HepG2 (cell line): ENCODE data around the gene CNOT1. TPM values are rescaled to one million over a fixed set of nuclear protein-coding genes. Genes with fewer than 3 reads are reported as not detected.

ENCODE experiments used
- ATAC-seq: fragments of 200-7000 bp; cut with Tn5 transposase; 3 replicates; pipeline ENCODE4 v1.9.1; 2020; ENCODE audit warnings: mild to moderate bottlenecking, moderate library complexity
- BruUV-seq: library from RNA; stranded (reverse); fragments of 400-500 nt; replicated peaks from 2 replicates; lab custom pipeline; 2021; lab: Mats Ljungman, UMichigan
- CTCF ChIA-PET: fragments of 300-600 bp; formaldehyde crosslinking; extraction: SDS; loops from one replicate; lab custom pipeline; 2021; ENCODE audit warnings: low total read pairs, inconsistent platforms, low intra/inter-chr PET ratio; lab: Yijun Ruan, JAX
- POLR2A ChIA-PET: fragments of 350-600 bp; sonication (Branson Sonifier 250); formaldehyde crosslinking; loops from one replicate; lab custom pipeline; 2020; ENCODE audit warnings: antibody characterized with exemption, inconsistent platforms; lab: Yijun Ruan, JAX
- DNase-seq: peaks from one replicate; pipeline ENCODE4 v3.0.0-alpha.2; 2015; ENCODE audit warnings: low spot score
- FAIRE-seq: peaks from 3 replicates; lab custom pipeline; 2011; peaks lifted over from hg19 to GRCh38; lab: Jason Lieb, UNC
- H2AFZ ChIP-seq: one replicate; pipeline ENCODE4 v1.6.1; 2011; ENCODE audit warnings: low read length, inconsistent platforms
- H3K27ac ChIP-seq: fragments of 300-600 bp; 3 replicates; pipeline ENCODE4 v1.8.0; 2011; ENCODE audit warnings: mixed run types, mild to moderate bottlenecking, mixed read lengths, low read length, inconsistent platforms; ENCODE audit not compliant: insufficient read depth; ENCODE audit errors: extremely low read length
- H3K27me3 ChIP-seq, 2 experiments: fragments of 200-600 bp in 1 of 2; 2 replicates in 1 of 2; 3 replicates in 1 of 2; pipeline versions ENCODE4 v1.6.0 to v1.8.0; 2011; ENCODE audit warnings: low read length in 2 of 2, mild to moderate bottlenecking in 2 of 2, moderate library complexity in 2 of 2, inconsistent platforms in 1 of 2; ENCODE audit not compliant: insufficient read depth in 2 of 2, control insufficient read depth in 1 of 2
- H3K36me3 ChIP-seq, 2 experiments: fragments of 200-600 bp in 1 of 2; replicated peaks in 1 of 2; 2 replicates in 1 of 2; 3 replicates in 1 of 2; pipeline versions ENCODE4 v1.5.1 to v1.8.0; 2011; ENCODE audit warnings: low read length in 2 of 2, inconsistent platforms in 1 of 2; ENCODE audit not compliant: insufficient read depth in 2 of 2, control insufficient read depth in 1 of 2
- H3K4me1 ChIP-seq: 2 replicates; pipeline ENCODE4 v1.5.1; 2012; ENCODE audit warnings: low read length, inconsistent platforms; ENCODE audit not compliant: insufficient read depth
- H3K4me2 ChIP-seq: 2 replicates; pipeline ENCODE4 v1.6.0; 2011; ENCODE audit warnings: low read depth, low read length, inconsistent platforms
- H3K4me3 ChIP-seq, 3 experiments: fragments of 200-600 bp in 1 of 3; sonication (generic), shearing (Covaris generic) in 1 of 3; replicated peaks in 1 of 3; 2 replicates each; pipeline ENCODE4 v1.5.1; 2011 to 2016; ENCODE audit warnings: low read length in 3 of 3, inconsistent platforms in 2 of 3, low read depth in 2 of 3, mild to moderate bottlenecking in 2 of 3, control low read depth in 1 of 3, mixed read lengths in 1 of 3; ENCODE audit not compliant: insufficient read depth in 1 of 3
- H3K79me2 ChIP-seq: one replicate; pipeline ENCODE4 v1.6.1; 2011; ENCODE audit warnings: low read length, inconsistent platforms; ENCODE audit not compliant: insufficient read depth
- H3K9ac ChIP-seq: 2 replicates; pipeline ENCODE4 v1.6.0; 2011; ENCODE audit warnings: mild to moderate bottlenecking, low read depth, low read length, inconsistent platforms; ENCODE audit not compliant: insufficient read depth
- H3K9me3 ChIP-seq: 2 replicates; pipeline ENCODE4 v1.5.1; 2012; ENCODE audit warnings: mild to moderate bottlenecking, low read length
- H4K20me1 ChIP-seq: 2 replicates; pipeline ENCODE4 v1.6.0; 2011; ENCODE audit warnings: inconsistent platforms, mild to moderate bottlenecking, low read length, moderate library complexity; ENCODE audit not compliant: insufficient read depth
- GABPA ChIP-seq, 2 experiments: IDR thresholded peaks; 2 replicates each; pipeline ENCODE4 v1.6.1; 2011 to 2016; ENCODE audit warnings: low read depth in 2 of 2, low read length in 1 of 2, missing biosample characterization in 1 of 2, missing genetic modification characterization in 1 of 2
- HINFP ChIP-seq: sonication (generic); formaldehyde crosslinking; IDR thresholded peaks from 2 replicates; pipeline ENCODE4 v1.4.0; 2020; ENCODE audit warnings: low read depth, mild to moderate bottlenecking, missing genetic modification reagents
- MAFF ChIP-seq: IDR thresholded peaks from 2 replicates; pipeline ENCODE4 v1.6.1; 2011; ENCODE audit warnings: low read depth, low read length, improper control_type of control experiment
- MAFG ChIP-seq: sonication (generic); formaldehyde crosslinking; IDR thresholded peaks from 2 replicates; pipeline ENCODE4 v1.5.1; 2020; ENCODE audit warnings: mild to moderate bottlenecking, missing genetic modification reagents
- MAX ChIP-seq: IDR thresholded peaks from 2 replicates; pipeline ENCODE4 v1.6.1; 2012; ENCODE audit warnings: inconsistent platforms
- ZBTB39 ChIP-seq: sonication (generic); formaldehyde crosslinking; IDR thresholded peaks from 2 replicates; pipeline ENCODE4 v1.5.0; 2020; ENCODE audit warnings: missing genetic modification reagents
- ZNF460 ChIP-seq: sonication (generic); formaldehyde crosslinking; IDR thresholded peaks from 2 replicates; pipeline ENCODE4 v1.5.1; 2020; ENCODE audit warnings: missing genetic modification reagents, mild to moderate bottlenecking, borderline replicate concordance
- ZNF597 ChIP-seq: sonication (generic); formaldehyde crosslinking; IDR thresholded peaks from 2 replicates; pipeline ENCODE4 v1.5.0; 2020; ENCODE audit warnings: missing genetic modification reagents
- ZNF878 ChIP-seq: sonication (generic); formaldehyde crosslinking; IDR thresholded peaks from 2 replicates; pipeline ENCODE4 v1.8.1; 2023; ENCODE audit warnings: mild to moderate bottlenecking, missing genetic modification reagents, moderate library complexity
- WGBS: methylation state at CpG from one replicate; pipeline ENCODE4 v1.1.6; 2017; ENCODE audit warnings: low lambda C conversion rate; 5-methylcytosine and 5-hydroxymethylcytosine counted together
- in situ Hi-C: cut with HindIII; loops from 2 replicates; pipeline ENCODE4 v1.10.0; 2017; ENCODE audit warnings: low pct_unique_long_range_greater_than_20kb; ENCODE audit not compliant: extremely low pct_ligation_motif_present
- intact Hi-C: fragments of 100-400 bp; cut with micrococcal nuclease; formaldehyde crosslinking; loops from one replicate; pipeline ENCODE4 v1.10.0; 2022; ENCODE audit not compliant: unreplicated experiment
- polyA plus RNA-seq, 8 experiments: library from polyadenylated mRNA; depleted of rRNA in 3 of 8; stranded (reverse) in 7 of 8; unstranded in 1 of 8; fragments of >200 nt; fragmentation: Illumina TruSeq in 4 of 8; extraction: Trizol in 4 of 8; gene quantifications; 2 replicates each; pipeline versions ENCODE4 v1.2.1 to v1.2.3, GENCODE V29; 2011 to 2016; ENCODE audit warnings: low read depth in 4 of 8, missing spikeins in 1 of 8, mixed read lengths in 1 of 8; ENCODE audit not compliant: insufficient read depth in 1 of 8
- total RNA-seq, 5 experiments: library from RNA; depleted of rRNA; stranded (reverse); fragments of >200 nt; fragmentation: Illumina TruSeq; extraction: Trizol; gene quantifications; 2 replicates each; pipeline ENCODE4 v1.2.3, GENCODE V29; 2016; ENCODE audit warnings: low read depth in 1 of 5

CNOT1 gene
- total and polyA plus RNA-seq, 2 of the 13 experiments (the other 11 are each of a cell fraction or from before 2014, with no cell fraction given), result 188 to 232 TPM

GRCh38 chr16:58485184-58485887 lies 144.3 kb downstream of the CNOT1 start:
- Histone ChIP-seq H2AFZ (no peak overlapping the region), H3K79me2 (no peaks in the 10 kb centered on the region), H3K4me3 (no peak overlapping the region), H3K27me3 (peaks cover 2 to 14% of the 10 kb centered on the region in 2 experiments; a peak in 3 of 5 replicates), H3K4me2 (no peak overlapping the region), H3K4me1 (no peaks in the 10 kb centered on the region), H3K27ac (no peak overlapping the region), H4K20me1 (peaks cover 3% of the 10 kb centered on the region; the same call in 1 of the 2 replicates), H3K9ac (no peak overlapping the region), H3K36me3 (no peaks in the 10 kb centered on the region), H3K9me3 (no peaks in the 10 kb centered on the region)
- 48% methylated on average over 11 of the region's 11 CpGs for WGBS
- CTCF ChIA-PET, result interaction anchor here (5.0 kb wide), 1 partner anchor 149 kb away, joined by 66 read pairs; no protein-coding TSS in a partner anchor
- POLR2A ChIA-PET, result no interaction called here
- no TSS peak for BruUV-seq
- TF ChIP-seq ZBTB39 (CRISPR knock-in tag) (no peak), ZNF878 (no peak), GABPA (IDR thresholded peaks at IDR 0.05; ENCODE audit: low read depth, low read length) (no peak), GABPA (CRISPR knock-in tag; IDR thresholded peaks at IDR 0.05; ENCODE audit: low read depth) (no peak)
- FAIRE-seq (no peak), DNase-seq (no peak), ATAC-seq (no peak)
- intact Hi-C loops, result loop anchor here (5.0 kb wide), 1 partner anchor 463 kb away; no protein-coding TSS in a partner anchor
- in situ Hi-C loops, result loop anchor here (5.0 kb wide), 1 partner anchor 148 kb away; no protein-coding TSS in a partner anchor

- BruUV-seq, result no TSS peak
- Histone ChIP-seq H3K4me1 (no peaks in the 10 kb centered on the region), H3K79me2 (no peaks in the 10 kb centered on the region)
- TF ChIP-seq MAFF (no peak), ZNF460 (CRISPR knock-in tag) (no peak), MAFG (CRISPR knock-in tag) (no peak), MAX (no peak), HINFP (no peak), ZNF597 (no peak)
- TF ChIP-seq, all 625 proteins: peak for 0
- intact Hi-C loops, result no loop called here
- Histone ChIP-seq H3K4me2 (no peak overlapping the region), H2AFZ (no peak overlapping the region), H4K20me1 (no peaks in the 10 kb centered on the region), H3K27ac (no peak overlapping the region), H3K36me3 (no peaks in the 10 kb centered on the region), H3K4me3 (no peak overlapping the region), H3K27me3 (peaks cover 2 to 19% of the 10 kb centered on the region in 2 experiments; a peak in 3 of 5 replicates), H3K9me3 (no peaks in the 10 kb centered on the region), H3K9ac (no peak overlapping the region)
- ATAC-seq (peak; percentile 25; the same call in 1 of the 3 replicates), DNase-seq (no peak), FAIRE-seq (no peak)
- in situ Hi-C loops, result no loop called here
- CTCF ChIA-PET, result no interaction called here
- POLR2A ChIA-PET, result no interaction called here
- 24% methylated on average over 8 of the region's 8 CpGs for WGBS
Measured at GRCh38 chr16:58481931-58482330, 147.7 kb downstream of the CNOT1 start.
